Putamen (tissue), 1 donor: Measurements from ENCODE around the gene ZNF845.
"Not testable (repeated sequence)": the region's sequence is repeated elsewhere in the genome, so short reads cannot be mapped to it uniquely, and the experiment has no call there.

Experiments used
- DNase-seq: peaks from one replicate; pipeline ENCODE4 v3.0.0-alpha.2; 2016; ENCODE audit warnings: low spot score

Gene ZNF845

GRCh38 chr19:53381376-53381775, 47.8 kb downstream of the ZNF845 start:
- DNase-seq, result no peak

- DNase-seq, result no peak
Observed at GRCh38 chr19:53388168-53388567, 54.6 kb downstream of the ZNF845 start.

GRCh38 chr19:53388904-53389303, 55.4 kb downstream of the ZNF845 start:
- DNase-seq, result no peak

GRCh38 chr19:53389571-53389970, 56.0 kb downstream of the ZNF845 start:
- DNase-seq, result no peak

GRCh38 chr19:53389978-53390377, 56.4 kb downstream of the ZNF845 start:
- DNase-seq, result peak; percentile 21

- DNase-seq, result no peak
Observed at GRCh38 chr19:53394522-53394973, 61.0 kb downstream of the ZNF845 start.

- peak; percentile 89 for DNase-seq
Observed at GRCh38 chr19:53394974-53395839, 61.7 kb downstream of the ZNF845 start, which contains the start of gene ZNF765. Gene ZNF765 (plus strand): TSS chr19:53395149. CDS start chr19:53398016, 2,867 bp downstream.

GRCh38 chr19:53395840-53396524, 62.4 kb downstream of the ZNF845 start:
- DNase-seq, result not testable (repeated sequence)

- no peak for DNase-seq
Observed at GRCh38 chr19:53396525-53396868, 62.9 kb downstream of the ZNF845 start.

- DNase-seq, result not testable (repeated sequence)
Observed at GRCh38 chr19:53397918-53398317, 64.4 kb downstream of the ZNF845 start.
